ENCODE measurements around the gene LDLRAD3.
A peak's percentile ranks its signal among the peaks of the same experiment; 100 is the strongest.

Gene LDLRAD3

DNA sequence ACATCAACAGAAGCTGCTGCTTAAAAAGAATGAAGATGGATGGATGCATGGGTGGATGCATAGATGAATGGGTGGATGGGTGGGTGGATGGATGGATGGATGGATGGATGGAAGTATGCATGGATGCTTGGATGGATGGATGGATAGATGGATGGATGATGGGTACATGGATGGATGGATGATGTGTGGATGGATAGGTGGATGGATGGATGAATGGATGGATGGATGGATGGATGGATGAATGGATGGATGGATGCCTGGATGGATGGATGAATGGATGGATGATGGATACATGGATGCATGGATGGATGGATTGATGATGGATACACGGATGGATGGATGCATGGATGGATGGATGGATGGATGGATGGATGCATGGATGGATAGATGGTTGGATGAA, 110.8 kb downstream of the LDLRAD3 start:
- no peak for DNase-seq

DNA sequence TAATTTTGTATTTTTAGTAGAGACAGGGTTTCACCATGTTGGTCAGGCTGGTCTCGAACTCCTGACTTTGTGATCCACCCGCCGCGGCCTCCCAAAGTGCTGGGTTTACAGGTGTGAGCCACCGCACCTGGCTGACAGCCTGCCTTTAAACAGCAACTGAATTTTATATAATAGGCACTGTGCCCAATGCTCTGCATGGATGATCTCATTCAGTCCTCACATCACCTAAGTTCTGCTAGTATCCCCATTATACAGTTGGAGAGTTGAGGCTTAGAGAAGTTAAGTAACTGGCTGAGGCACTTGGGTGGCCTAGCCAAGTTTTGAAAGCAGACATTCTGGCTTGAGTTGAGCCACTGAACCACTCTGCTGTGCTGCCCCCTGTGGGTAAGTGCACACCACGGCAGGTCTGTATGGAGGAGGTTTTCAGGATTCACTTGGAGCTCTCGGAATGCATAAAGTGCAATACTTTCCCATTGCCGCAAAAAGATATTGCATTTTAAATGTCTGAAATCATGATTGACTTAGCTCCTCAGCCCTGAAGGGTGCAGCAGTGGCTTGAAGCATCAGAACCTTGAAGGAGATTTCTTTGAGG, 112.4 kb downstream of the LDLRAD3 start:
- peak; percentile 38 for DNase-seq

DNA sequence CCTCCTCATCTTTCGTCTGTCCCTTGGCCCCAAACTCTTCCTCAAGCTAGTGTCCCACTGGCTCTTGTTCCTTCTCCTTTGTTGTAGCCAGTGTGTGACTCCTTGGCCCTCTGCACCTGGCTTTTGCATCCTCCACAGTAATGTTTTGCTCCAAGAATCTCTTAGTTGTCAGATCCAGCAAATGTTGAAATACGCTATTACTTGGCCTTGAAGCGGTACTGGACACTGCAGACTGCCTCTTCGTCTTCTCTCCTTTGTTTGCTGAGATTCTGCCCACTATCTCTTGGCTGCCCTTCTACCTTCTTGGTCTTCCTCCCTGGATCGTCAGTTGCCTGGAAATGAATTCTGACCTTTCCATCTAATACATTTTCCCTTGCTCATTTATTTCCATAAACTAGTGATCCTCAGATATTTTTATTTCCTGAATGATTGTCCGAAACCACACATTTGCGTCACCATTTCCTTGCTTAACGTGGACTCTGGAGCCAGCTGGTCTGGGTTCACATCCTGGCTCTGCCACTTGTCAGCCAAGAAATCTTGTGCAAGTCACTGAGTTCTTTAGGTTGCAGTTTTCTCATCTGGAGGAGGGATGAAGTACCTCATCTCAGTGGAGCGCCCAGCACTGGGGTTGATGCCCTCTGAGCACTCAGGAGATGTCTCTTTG, 113.6 kb downstream of the LDLRAD3 start:
- peak; percentile 37 for DNase-seq

DNA sequence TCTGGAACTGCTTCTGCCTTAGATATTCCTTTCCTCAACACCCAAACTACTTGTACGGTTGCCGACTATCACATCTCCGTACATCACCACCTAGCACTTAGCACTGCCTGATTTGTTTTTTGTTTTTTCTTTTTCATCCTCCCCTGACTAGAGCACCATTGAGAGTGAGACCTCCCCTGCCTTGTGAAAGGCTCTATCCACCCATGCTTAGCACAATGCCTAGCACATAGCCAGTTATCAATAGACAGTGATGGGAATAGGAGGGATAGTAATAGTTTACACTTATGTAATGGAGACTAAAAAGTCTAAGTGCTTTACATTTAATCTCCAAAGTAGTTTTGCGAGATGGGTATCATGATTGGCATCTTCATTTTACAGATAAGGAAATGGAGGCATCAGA, 115.8 kb downstream of the LDLRAD3 start:
- no peak for DNase-seq

DNA sequence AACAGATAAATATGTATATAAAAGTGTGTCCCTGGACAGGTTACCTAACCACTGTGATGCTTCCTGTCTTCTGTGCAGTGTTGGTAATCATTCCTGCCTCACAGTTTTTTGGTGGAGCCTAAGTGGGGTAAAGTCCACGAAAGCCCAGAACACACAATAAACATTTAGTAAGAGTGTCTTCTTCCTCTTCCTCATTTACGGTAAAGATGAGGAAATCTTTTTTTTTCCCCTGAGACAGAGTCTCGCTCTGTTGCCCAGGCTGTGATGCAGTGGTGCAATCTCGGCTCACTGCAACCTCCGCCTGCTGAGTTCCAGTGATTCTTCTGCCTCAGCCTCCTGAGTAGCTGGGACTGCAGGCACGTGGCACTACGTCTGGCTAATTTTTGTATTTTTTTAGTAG, 117.1 kb downstream of the LDLRAD3 start:
- peak; percentile 88 for DNase-seq

DNA sequence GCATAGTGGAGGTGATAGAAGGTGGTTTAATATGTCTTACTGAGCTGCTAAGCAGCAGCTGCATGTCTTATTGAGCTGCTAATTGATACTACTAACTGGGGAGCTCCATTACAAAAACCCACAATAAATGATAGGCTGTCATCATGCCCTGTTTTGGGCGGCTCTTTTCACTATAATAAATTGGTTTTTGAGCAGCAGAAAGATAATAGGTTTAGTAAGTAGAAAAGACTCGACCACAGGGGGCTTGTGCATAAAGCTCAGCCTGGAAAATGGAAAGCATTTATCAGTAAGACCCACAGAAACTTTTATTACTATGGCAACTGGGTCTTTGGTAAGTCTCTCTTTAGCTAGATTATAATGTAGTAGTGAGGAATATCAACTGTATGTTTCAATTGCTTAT, 117.6 kb downstream of the LDLRAD3 start:
- DNase-seq, result no peak

DNA sequence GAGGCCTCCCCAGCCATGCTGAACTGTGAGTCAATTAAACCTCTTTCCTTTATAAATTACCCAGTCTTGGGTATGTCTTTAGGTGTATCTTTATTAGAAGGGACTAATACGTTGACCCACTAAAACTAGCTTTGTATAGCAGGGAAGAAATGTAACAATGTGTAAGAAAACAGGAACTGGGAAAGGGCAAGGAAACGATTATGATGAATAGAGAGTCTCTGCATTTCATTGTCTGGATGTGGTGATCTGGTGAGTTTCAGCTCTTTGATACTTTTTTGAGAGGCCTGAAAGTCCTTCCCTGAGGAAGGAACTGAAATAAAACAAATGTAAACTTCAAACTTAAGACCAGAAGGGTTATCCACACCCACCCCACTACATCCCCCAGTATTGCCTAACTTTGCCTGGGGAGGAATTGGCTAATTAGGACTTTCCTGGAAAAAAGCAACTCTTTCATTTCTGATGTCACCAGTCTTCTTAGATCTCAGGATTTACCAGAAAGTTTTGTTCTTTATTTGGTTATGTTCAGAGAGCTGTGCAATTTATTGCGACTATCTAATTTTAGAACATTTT, 119.0 kb downstream of the LDLRAD3 start:
- DNase-seq, result peak; percentile 86

DNA sequence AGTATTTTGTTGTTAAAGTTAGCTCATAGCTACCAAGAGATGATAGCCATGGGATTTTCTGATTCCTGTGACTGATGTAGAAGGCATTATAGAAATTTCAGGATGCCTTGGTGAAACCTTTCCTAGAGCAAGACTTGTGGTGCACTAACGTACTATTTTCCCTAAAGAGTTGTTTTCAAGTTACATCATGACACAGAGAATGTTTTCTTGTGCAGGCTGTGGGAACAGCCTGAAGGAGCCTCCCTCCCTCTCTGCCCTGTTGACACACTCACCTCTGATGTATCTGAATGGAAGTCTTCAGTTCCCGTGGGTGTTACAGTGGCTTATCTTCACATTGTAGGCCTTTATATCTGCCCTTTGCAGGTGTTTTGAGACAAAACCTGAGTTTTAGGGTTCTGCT, 121.6 kb downstream of the LDLRAD3 start:
- no peak for DNase-seq

DNA sequence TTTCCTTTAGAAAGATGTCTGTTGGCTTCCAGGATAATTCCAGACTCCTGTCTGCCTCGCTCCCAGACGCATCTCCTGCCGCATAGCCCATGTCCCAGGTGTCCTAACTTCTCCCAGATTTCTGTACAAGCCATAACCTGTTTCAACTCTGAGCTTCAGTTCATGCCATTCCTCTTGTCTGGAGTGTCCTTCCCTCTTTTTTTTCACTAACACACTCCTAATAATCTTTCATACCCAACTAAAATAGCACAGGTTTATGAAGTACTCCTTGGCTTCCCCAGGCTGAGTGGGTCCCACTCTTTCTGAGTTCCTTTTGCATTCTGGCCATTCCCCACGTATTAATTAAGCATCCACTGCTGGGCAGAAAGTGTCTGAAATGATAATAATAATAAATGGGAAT, 123.0 kb downstream of the LDLRAD3 start:
- no peak for DNase-seq

DNA sequence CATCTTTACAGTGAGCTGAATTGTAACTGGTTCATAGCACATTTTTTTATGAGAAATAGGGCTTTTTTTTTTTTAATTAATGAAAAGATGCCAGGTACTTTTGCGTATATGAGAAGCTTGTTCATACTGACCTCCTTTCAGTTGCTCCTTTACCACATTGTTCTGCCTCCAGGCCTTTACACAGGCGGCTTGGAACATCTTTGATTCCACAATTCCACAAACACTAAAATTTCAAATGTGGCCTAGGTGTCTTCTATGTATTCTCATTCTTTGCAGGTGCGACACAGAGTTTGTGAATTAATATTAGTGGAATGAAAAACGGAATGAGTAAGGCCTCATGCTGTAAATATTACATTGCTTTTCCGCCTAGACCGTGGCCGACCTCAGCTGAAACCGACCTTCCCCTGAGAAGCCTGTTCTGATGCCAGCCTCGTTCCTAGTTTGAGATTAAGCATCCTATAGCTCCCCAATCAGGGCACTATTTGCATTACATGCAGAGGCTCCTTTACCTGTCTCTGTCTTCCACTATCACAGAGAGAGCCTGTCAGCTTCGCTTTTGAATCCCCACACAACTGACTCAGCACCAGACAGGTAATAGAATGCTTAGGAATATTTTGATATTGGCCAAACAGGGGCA, 125.8 kb downstream of the LDLRAD3 start:
- DNase-seq, result no peak

DNA sequence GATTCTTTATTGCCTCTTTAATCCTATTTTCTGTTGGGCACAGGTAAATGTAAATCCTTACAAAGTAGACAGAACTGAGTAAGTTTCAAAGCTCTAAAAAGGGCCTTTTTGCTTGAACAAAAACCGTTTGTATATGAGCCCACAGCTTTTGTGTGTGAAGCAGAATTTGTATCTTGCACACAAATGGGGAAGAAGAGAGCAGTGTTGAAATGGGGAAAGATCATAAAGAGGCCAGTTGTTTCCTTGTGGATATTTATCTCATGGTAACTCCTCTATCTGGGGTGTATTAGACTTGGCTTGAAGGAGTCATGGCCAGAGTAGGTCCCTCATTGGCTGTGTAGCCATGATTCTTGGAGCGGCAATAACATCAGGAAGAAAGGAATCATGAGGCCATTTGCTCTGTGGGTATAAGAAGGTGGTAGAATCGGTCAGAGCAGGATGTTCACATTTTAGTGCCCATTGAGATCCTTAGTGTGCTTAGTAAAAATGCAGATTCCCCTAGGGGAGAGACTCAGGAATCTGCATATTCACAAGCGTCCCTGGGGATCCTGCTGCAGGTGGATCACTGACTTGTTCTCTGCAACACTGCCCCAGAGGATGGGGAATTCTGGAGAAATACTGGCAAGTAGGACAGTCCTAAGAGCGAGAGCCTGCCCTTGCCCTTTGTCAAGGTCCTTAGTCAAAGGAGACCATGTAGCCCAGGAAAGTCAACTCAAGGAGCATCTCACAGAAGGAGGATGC, 126.5 kb downstream of the LDLRAD3 start:
- no peak for DNase-seq

DNA sequence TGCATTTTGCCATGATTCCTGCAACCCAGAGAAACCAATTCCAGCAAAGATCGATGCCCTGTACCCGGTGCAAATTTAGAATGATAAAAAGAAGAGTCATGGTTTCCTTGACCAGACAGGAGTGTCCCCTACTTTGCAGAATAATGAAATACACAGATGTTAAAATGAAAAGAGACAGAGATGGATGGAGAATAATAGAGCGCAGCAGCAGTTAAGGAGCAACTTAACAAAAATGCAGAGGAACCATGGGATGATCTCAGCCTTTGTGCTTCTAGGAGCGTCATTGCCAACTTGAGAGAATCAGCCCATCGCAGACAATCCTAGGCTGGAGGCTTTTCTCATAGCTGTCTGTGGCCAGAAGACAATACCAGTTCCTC, 127.1 kb downstream of the LDLRAD3 start:
- DNase-seq, result no peak

DNA sequence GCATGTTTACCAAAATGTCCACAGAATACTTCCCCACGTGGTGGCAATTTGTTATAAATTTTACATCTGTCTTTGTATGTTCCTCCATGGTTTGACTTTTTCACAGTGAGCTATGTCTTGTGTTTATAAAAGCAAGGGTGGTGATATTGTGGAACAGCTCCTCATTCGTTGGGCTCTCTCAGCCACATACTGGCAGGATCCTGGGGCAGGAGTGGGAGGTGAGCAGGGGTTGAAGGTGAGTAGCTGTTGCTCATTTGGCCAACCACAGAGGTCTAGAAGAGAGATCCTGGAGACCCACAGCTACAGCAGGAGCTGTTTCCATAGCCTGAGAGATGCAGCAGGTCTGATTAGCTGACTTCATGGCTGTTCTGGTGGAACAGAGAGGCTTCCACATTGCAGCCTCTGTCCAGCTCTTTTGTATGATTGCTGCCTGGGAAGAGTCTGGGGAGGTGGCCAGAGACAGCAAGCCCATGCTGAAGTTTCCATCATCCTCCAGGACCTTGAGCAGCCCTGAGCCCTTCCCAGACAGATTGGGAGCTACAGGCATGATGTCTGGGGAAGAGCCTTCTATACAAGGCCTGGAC, 128.1 kb downstream of the LDLRAD3 start:
- DNase-seq, result no peak

DNA sequence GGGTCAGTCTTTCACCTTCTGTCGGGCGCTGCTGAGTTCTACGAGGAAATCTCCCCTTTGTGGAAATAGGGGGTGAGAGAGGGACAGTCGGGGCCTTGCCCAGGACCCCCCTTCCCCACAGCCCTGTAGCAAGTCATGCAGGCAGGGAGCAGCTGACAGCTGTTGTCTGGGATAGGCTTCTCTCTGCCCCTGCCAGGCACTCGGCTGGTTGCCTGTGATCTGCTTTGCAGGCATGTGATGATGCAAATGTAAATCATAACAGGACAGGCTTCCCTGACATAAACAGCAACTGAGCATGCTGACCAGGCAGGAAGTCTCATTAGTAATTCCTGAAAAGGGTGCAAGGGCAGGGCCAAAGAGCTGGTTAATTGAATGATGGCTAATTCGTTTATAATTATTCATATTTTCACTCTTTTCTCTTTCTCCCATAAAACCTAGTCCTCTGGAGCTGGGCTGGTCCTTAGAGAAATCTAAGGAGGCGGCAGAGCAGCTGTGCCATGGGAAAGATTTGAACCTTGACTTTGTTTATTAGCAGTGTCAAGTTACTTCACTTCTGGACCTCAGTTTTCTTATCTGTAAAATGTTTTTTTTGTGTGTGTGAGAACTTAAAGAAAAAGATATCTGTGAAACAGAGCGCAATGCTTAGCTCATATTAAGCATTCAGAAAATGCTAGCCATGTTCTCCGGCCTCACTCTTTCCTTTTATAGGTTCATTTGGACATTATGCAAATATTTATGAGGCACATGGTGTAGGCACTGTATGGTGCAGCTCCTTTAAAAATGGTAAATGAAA, 129.7 kb downstream of the LDLRAD3 start:
- DNase-seq, result peak; percentile 17

DNA sequence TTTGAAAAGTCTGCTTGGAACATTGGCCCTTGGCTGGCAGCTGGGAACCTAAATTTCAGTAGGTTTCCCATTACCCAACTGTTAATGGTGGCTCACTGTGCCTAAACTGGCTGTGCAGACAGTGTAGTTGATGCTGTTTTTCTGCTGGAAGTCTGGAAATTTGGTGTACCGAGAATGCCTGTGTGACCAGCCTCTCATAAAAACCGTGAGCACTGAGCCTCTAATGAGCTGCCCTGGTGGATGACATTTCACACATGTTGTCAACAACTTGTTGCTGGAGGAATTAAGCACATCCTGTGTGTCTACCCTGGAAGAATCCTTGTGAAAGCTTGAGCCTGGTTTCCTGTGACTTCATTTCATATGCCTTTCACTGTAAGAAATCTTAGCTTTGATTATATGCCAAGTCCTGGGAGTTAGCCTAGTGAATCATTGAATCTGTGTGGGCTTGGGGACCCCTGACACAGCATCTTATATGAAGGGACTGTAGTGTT, 131.1 kb downstream of the LDLRAD3 start:
- DNase-seq, result no peak

DNA sequence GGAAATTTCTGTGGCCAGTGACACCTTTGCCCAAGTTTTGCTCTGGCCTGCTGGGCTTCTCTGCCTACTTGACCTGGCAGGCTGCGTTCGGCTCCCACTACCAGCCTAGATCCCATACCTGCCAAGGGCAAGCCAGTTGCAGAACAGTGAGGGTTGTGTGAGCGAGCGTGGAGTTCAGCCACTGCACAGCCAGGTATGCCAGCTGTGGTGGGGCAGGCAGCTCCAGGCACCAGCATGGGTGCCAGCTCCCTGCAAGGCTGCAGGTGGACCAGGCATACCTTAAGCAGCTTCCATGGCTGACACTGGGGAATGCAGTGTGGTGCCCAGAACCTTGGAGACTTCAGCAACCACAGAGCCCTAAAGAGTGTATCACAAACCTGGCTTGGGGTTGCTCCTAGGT, 133.5 kb downstream of the LDLRAD3 start:
- DNase-seq, result no peak

DNA sequence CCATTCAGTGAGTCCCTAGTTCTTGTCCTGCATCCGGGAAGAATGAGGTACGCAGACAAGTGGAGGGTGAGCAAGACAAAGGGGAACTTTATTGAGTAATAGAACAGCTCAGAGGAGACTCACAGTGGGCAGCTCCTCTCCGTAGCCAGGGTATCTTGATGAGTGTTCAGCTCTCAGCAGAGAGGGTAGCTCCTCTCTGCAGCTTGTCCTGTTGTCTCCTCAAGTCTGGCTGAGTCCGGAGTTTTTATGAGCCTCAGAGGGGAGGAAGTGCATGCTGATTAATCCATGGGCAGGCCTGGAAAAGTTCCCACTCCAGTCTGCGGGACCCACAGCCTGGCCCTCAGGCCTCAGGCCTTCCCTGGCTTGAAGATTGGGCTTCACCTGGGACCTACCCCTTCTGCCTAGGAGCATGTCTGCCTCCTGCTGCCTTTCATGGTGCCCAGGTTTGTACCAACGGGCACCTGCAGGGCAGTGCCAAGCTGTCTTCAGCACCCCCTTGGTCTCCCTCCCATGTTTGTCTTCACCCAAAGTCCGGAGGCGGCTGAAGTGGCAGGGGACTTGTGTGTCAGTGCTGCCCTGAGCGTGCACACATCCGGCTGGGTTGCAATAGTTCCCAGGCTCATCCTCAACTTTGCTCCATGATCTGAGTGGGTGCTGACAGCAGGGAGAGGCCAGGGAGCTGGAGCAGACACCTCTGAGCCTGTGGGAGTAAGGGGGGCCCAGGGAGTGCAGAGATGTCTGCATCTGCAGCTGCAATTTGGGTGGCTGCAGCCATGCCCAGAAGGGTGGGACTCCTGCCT, 134.2 kb downstream of the LDLRAD3 start:
- DNase-seq, result peak; percentile 16

DNA sequence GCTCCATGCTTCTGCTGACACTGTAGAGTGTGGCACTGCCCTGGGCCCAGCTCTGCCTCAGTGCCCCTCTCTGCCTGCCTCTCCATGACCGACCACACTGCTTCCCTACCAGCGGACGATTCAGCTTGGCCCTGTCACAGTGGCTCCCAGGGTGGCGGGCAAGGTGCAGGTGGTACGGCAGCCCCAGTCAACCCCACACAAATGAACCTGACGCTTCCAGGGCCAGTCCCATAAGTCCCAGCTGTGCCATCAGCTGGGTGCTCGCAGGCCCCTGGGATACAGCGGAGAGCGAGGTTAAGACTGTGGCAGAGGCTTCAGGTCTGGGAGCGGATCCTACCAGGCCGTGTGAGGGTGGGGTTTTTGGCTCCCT, 134.8 kb downstream of the LDLRAD3 start:
- DNase-seq, result no peak

DNA sequence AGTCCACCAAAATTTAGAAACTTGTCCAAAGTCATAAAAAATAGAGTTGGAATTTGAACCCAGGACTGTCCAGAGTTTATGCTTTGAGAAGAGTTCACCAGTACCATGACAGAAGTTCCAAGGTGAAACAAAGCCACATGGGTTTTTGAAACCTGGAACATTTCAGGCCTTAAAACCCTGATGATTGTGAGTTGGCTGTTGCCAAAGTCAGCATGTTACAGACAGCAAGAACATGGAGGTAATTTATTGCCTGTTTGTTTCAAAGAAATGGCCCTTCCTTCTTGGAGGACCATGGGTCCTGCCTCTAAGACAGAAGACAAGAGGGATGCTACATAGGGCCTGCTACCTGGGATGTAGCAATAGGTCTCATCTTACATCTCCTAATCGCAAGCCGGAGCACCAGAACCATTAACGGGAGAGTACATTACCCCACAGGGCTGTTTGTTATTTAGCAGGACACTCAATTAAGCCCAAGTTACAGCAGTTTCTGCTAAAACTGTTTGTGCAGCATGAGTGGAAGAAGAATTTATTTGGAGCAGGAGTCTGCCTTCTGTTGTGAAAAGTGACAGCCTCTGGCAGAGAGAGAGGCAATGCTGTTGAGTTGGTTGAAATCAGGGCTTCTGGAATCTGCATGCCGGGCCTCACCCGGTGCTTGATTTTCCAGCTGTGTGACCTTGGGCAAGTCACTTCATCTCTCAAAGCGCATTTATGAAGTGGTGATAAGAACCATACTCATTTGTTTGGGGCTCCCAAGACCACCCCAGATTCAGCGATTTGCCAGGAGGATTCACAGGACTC, 136.2 kb downstream of the LDLRAD3 start:
- DNase-seq, result no peak

DNA sequence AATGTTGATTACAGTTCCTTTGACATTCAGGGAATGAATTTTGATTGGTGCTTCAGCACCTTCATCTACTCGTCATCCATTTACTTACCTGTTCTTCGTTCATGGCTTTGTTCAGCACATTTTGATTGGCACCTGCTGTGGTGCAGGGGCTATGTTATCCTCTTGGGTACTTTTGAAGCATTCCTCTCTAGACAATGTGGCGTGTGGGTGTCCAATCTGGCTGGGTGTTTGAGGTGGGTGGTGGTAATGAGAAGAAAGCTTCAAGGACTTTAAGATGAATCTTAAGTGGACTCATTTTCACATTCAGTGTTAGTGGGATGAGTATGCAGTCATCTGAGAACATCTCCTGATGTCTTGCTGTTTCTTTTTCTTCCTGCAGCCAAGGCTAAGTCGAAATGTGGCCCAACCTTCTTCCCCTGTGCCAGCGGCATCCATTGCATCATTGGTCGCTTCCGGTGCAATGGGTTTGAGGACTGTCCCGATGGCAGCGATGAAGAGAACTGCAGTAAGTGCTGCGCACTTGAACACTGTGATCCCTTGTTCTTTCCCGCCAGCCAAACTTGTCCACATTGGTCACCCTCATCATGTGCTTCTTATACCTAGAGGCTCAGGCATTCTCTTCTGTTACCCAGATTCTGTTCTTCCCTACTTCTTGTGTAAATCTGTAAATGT, 137.5 kb downstream of the LDLRAD3 start:
- DNase-seq, result no peak
